Adrenal gland (tissue), 5 donors: Measurements from ENCODE around the gene CFAP77.

ENCODE experiments used
- POLR2A ChIP-seq, 2 donors: fragments of 450-650 bp; IDR thresholded peaks; one replicate each; pipeline ENCODE4 v1.6.1; 2017; ENCODE audit warnings: antibody characterized with exemption in 2 of 2, mild to moderate bottlenecking in 2 of 2, moderate library complexity in 1 of 2
- TF ChIP-seq, protein P1 (sequence below), 6 experiments: fragments of 450-650 bp in 4 of 6; fragments of 200-600 bp in 2 of 6; sonication (generic) in 1 of 6; IDR thresholded peaks; 1 replicate in 5 of 6; 2 replicates in 1 of 6; pipeline versions ENCODE4 v1.5.1 to v1.8.0; 2016 to 2021; ENCODE audit warnings: antibody characterized with exemption in 6 of 6, mild to moderate bottlenecking in 2 of 6, moderate library complexity in 1 of 6
- donor health status: DM: no; HTN: no; CAD: no.

GRCh38 chr9:132595319-132595718 lies 185.3 kb downstream of the CFAP77 start:
- TF ChIP-seq, protein P1, sequence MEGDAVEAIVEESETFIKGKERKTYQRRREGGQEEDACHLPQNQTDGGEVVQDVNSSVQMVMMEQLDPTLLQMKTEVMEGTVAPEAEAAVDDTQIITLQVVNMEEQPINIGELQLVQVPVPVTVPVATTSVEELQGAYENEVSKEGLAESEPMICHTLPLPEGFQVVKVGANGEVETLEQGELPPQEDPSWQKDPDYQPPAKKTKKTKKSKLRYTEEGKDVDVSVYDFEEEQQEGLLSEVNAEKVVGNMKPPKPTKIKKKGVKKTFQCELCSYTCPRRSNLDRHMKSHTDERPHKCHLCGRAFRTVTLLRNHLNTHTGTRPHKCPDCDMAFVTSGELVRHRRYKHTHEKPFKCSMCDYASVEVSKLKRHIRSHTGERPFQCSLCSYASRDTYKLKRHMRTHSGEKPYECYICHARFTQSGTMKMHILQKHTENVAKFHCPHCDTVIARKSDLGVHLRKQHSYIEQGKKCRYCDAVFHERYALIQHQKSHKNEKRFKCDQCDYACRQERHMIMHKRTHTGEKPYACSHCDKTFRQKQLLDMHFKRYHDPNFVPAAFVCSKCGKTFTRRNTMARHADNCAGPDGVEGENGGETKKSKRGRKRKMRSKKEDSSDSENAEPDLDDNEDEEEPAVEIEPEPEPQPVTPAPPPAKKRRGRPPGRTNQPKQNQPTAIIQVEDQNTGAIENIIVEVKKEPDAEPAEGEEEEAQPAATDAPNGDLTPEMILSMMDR (IDR thresholded peaks at IDR 0.05) = no peak
- no peak for TF ChIP-seq POLR2A (IDR thresholded peaks at IDR 0.05)
